ENCODE results near the gene SCNN1A.

SCNN1A gene

GRCh38 chr12:6315704-6316597 lies 59.4 kb downstream of the SCNN1A start:
- no peak for DNase-seq

DNA sequence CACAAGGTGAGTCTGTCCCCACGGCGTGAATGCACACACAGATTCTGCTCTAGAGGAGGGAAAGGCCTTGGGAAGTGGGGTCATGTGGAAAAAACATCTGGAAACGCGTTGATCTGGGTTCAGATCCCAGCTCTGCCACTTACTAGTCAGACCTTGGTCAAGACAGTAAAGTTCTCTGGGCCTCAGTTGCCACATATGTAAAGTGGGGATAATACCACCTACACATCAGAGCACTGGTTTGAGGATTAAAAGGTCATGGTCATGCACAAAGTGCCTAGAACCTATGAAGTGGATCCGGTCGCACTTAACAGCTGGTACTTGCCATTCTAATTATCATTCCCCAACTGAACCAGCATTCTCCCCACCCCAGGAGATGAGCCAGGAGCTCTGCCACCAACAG lies 60.2 kb downstream of the SCNN1A start:
- no peak for DNase-seq

GRCh38 chr12:6314776-6315175 lies 60.6 kb downstream of the SCNN1A start:
- no peak for DNase-seq

DNA sequence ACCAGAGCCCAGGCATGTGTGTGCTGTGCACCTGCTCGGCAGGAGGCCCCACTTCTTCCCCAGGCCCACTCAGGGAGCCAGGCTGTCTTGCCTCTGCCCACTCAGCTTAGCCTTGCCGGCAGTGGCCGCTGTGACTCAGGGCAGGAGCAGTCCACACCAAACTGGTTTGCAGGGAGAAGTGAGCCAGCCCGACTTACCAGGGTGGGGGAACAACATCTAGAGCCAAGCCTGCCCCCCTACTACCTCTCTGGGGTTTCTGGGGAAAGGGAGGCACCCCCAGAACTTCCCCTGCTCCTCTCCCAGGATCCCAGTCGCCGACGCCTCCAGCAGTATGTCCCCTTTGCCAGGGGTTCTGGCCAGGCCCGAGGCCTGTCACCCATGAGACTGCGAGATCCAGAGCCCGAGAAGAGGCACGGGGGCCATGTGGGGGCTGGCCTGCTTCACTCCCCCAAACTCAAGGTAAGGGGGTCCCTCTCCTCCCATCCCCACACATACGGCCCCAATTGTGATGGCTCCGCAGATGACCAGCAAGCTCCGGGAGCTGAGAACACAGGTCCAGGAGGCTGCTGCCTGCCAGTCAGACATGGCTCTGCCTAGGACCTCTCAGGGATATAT lies 61.9 kb downstream of the SCNN1A start:
- no peak for DNase-seq

DNA sequence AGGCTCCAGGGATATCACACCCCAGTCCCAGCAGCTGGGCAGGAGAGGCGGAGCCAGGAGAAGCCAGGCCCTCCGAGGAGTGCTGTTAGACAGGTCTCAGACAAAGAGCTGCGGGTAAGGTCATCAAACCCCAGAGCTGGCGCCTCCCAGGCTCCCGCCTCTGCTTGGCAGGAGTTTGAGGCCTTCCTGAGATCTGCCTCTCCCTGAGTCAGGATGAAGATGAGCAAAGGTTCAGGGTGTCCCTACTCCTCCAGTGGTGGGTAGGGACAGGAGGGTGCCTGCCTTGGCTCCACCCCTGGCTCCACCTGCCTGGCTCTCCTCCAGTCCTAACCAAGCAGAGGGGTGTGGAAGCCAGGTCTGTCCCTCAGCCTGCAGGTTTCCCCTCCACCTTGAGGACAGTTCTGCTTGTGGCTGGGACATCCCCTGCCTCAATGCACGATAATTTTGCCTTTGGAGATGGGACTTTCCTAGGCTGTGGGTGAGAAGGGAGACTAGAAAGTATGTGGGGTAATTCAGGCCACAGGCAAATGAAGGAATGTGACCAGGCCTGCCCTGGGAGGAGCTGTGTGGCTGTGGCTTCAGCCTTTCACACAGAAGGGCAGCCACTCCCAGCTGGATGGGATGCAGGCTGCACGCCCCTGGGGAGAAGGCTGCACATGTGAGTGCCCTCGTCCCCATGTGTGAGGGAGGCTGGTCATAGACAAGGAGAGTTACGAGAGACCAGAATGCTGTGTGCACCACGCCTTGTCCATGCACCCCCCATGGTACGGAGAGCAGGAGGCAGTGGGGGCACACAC lies 62.6 kb downstream of the SCNN1A start:
- DNase-seq, result no peak

DNA sequence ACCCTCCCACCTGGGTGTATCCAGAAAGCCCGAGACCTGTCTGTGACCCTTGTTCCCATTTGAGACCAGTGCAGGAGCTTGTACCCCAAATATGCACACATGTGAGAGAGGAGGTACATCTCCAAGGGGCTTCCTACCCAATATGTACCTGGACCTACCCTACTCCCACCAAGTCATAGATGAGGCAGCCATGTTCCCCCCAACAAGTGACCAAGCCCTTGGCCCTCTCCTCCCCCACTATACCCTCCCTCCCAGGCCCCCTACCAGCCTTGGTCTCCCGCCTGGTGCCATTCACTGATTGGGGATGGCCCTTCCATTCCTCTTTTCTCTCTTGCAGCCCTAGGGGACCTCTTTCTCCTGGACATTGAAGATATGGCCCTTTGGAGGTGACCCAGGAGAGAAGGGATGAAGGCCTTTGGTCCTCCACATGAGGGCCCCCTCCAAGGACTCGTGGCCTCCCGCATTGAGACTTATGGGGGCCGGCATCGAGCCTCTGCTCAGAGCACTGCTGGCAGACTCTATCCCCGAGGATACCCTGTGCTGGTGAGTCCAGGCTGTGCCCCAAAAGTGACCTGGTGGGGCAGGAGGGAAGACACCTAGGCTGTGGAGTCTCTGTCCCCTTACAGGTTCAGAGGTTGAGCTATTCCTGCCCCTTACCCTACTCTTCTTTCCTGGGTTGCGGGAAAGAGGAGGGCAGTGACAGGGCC lies 63.4 kb downstream of the SCNN1A start:
- no peak for DNase-seq

- DNase-seq, result no peak
Observed at GRCh38 chr12:6310771-6311610, 64.4 kb downstream of the SCNN1A start.

GRCh38 chr12:6307529-6307928 lies 67.8 kb downstream of the SCNN1A start:
- no peak for DNase-seq

GRCh38 chr12:6306599-6307220 lies 68.7 kb downstream of the SCNN1A start:
- DNase-seq, result no peak

DNA sequence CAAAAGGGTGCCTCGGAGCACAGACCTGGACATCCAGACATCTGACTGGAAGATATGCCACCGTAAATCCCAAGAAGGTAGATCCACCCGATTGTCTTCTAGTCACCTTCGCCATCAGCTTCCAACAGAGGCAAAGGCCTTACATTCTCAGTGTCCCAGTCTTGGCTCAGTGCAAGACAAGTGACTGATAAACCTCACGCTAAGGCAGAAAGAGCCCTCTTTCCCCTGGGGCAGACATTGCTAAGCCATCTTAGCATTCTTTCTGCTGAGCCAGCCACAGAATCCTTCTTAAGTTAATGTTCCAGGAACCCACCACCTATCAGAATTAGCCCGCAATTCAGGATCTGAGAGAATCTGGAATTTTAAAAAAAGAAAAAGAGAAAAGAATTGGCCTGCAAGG lies 69.2 kb downstream of the SCNN1A start:
- DNase-seq, result no peak

- no peak for DNase-seq
Observed at GRCh38 chr12:6303071-6303470, 72.3 kb downstream of the SCNN1A start.

DNA sequence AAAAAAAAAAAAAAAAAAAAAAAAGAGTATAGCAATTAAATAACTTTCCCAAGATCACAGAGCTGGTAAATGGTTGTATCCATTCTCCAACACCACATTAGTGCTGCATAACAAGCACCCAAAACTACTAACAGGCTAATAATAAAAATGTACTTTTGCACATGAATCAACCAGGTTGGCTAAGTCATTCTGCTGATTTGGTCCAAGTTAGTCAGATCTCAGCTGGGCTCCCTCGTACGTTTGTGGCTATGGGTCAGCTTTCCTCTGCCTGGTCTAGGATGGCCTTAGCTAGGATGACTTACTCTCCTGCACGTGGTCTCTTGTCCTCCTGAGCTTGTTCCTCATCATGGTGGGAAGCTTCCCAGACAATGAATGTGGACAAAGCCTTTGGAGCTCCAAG lies 72.7 kb downstream of the SCNN1A start:
- DNase-seq, result no peak

GRCh38 chr12:6301721-6302120 lies 73.6 kb downstream of the SCNN1A start:
- no peak for DNase-seq

DNA sequence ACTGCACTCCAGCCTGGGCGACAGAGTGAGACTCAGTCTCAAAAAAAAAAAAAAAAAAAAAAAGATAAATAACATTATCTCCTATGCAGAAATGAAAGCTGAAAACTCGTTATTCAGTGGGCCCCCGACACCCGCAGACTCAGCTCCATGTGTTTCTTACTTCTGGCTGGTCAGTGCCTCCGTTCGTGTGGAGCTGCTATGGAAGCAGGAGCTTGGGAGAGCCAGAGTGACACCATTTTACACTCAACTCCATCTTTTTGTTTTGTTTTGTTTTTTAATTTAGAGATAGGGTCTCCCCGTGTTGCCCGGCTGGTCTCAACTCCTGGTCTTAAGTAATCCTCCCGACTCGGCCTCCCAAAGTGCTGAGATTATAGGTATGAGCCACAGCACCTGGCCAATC lies 78.2 kb downstream of the SCNN1A start:
- no peak for DNase-seq
